ENCODE data around the gene LRCOL1. TPM values are rescaled to one million over a fixed set of nuclear protein-coding genes. Genes with fewer than 3 reads are reported as not detected.

The LRCOL1 gene
- total RNA-seq, 2 donors from 2014 or later = not detected

DNA sequence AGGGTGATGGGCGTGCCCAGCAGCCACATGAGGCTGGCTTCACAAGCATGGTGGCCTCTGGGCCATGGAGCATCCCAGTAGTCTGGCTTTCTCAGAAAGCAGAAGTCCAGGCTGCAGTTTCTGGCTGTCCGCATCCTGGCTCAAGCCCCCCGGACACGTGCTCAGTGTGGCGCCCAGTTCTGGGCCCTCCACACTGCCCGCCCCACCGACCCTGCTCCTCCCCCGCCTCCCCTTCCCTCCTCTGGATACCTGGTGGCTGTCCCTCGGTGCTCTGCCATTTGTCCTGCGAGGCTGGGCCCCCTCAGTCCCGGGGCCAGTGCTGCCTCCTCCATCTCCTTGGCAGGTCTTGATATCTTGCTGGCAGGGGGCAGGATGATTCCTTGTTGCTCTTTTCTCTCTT is 31.6 kb downstream of the LRCOL1 start:
- no peaks in the 10 kb centered on the region for H3K9me3 Mint-ChIP-seq
- DNase-seq = no peak
- TF ChIP-seq, protein P1, sequence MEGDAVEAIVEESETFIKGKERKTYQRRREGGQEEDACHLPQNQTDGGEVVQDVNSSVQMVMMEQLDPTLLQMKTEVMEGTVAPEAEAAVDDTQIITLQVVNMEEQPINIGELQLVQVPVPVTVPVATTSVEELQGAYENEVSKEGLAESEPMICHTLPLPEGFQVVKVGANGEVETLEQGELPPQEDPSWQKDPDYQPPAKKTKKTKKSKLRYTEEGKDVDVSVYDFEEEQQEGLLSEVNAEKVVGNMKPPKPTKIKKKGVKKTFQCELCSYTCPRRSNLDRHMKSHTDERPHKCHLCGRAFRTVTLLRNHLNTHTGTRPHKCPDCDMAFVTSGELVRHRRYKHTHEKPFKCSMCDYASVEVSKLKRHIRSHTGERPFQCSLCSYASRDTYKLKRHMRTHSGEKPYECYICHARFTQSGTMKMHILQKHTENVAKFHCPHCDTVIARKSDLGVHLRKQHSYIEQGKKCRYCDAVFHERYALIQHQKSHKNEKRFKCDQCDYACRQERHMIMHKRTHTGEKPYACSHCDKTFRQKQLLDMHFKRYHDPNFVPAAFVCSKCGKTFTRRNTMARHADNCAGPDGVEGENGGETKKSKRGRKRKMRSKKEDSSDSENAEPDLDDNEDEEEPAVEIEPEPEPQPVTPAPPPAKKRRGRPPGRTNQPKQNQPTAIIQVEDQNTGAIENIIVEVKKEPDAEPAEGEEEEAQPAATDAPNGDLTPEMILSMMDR (conservative IDR thresholded peaks at IDR 0.05) = no peak
- Histone ChIP-seq H3K4me1 (ENCODE audit: control insufficient read depth, insufficient read depth, low read length) (no peaks in the 10 kb centered on the region), H3K27ac (ENCODE audit: low read depth, low read length) (no peak overlapping the region), H3K4me3 (ENCODE audit: low read length) (no peak overlapping the region), H3K9me3 (ENCODE audit: control insufficient read depth, low read length) (no peaks in the 10 kb centered on the region), H3K27me3 (ENCODE audit: control insufficient read depth, insufficient read depth, low read length, poor library complexity, severe bottlenecking) (peaks cover 27% of the 10 kb centered on the region), H3K9ac (ENCODE audit: extremely low read depth, low read length, poor library complexity, severe bottlenecking) (no peak overlapping the region), H3K36me3 (ENCODE audit: control insufficient read depth, insufficient read depth, low read length) (peaks cover 9% of the 10 kb centered on the region)
- H3K4me1 Mint-ChIP-seq = peaks cover 2% of the 10 kb centered on the region
- WGBS, 2 experiments (ENCODE audit: insufficient coverage in 1 of 2, insufficient read length in 1 of 2) = 91 to 93% methylated on average over 6 to 11 of the region's 11 CpGs
- no peak overlapping the region for H3K4me3 Mint-ChIP-seq
- peaks cover 51% of the 10 kb centered on the region for H3K36me3 Mint-ChIP-seq (ENCODE audit: low read depth)
- H3K27ac Mint-ChIP-seq = no peak overlapping the region
- H3K27me3 Mint-ChIP-seq (ENCODE audit: insufficient read depth) = peaks cover 23% of the 10 kb centered on the region

- H3K4me3 ChIP-seq (ENCODE audit: low read length) = no peak overlapping the region
- no peak overlapping the region for H3K4me3 Mint-ChIP-seq
- H3K27ac Mint-ChIP-seq = no peak overlapping the region
- H3K27ac ChIP-seq (ENCODE audit: low read depth, low read length) = no peak overlapping the region
- no peaks in the 10 kb centered on the region for H3K9me3 Mint-ChIP-seq
- H3K4me1 ChIP-seq (ENCODE audit: control insufficient read depth, insufficient read depth, low read length) = no peaks in the 10 kb centered on the region
- no peaks in the 10 kb centered on the region for H3K9me3 ChIP-seq (ENCODE audit: control insufficient read depth, low read length)
- H3K9ac ChIP-seq (ENCODE audit: extremely low read depth, low read length, poor library complexity, severe bottlenecking) = no peak overlapping the region
- TF ChIP-seq, protein P1 (conservative IDR thresholded peaks at IDR 0.05) = no peak
- peaks cover 52% of the 10 kb centered on the region for H3K36me3 Mint-ChIP-seq (ENCODE audit: low read depth)
- H3K27me3 Mint-ChIP-seq (ENCODE audit: insufficient read depth) = peaks cover 20% of the 10 kb centered on the region
- 96 to 98% methylated on average over 7 to 11 of the region's 11 CpGs for WGBS, 2 experiments (ENCODE audit: insufficient coverage in 1 of 2, insufficient read length in 1 of 2)
- no peaks in the 10 kb centered on the region for H3K4me1 Mint-ChIP-seq
- peaks cover 24% of the 10 kb centered on the region for H3K27me3 ChIP-seq (ENCODE audit: control insufficient read depth, insufficient read depth, low read length, poor library complexity, severe bottlenecking)
- H3K36me3 ChIP-seq (ENCODE audit: control insufficient read depth, insufficient read depth, low read length) = peaks cover 10% of the 10 kb centered on the region
- DNase-seq = no peak
These were observed 32.3 kb downstream of the LRCOL1 start for GRCh38 chr12:132578118-132578517.

DNA sequence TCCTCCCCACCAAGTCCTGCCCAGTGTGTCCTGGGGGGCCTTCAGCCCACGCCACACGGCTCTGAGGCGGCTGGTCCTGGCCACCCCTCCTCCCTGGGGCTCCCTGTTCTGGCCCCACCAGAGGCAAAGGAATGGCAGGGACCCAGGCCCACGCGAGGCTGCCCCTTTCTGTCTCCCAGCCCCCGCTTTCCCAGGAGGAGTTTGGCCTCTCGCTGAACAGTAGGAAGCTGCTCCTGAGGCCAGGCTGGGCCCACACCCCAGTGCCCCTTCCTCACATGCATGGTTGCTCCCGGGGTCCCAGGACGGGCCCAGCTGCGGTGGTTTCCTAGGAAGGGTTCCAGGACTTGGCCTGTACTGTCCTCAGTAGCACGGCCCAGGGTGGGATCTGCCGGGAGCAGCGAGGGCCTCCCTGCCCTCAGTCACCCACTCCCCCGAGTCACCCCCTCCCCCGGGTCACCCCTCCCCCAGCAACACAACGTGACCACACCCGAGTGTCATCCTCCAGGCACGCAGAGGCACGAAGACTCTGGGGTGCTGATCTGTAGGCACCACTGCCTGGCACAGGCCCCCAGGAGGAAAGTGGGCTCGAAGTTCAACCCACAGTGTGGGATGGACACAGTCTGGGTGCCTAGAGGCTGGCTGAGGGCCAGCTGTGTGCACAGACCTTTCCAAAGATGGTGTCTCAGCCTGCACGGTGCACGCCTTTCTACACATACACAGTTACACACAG is 33.0 kb downstream of the LRCOL1 start:
- Histone ChIP-seq H3K27ac (ENCODE audit: low read depth, low read length) (no peak overlapping the region), H3K9me3 (ENCODE audit: control insufficient read depth, low read length) (no peaks in the 10 kb centered on the region), H3K9ac (ENCODE audit: extremely low read depth, low read length, poor library complexity, severe bottlenecking) (no peak overlapping the region), H3K4me1 (ENCODE audit: control insufficient read depth, insufficient read depth, low read length) (no peaks in the 10 kb centered on the region), H3K4me3 (ENCODE audit: low read length) (no peak overlapping the region), H3K27me3 (ENCODE audit: control insufficient read depth, insufficient read depth, low read length, poor library complexity, severe bottlenecking) (peaks cover 17% of the 10 kb centered on the region), H3K36me3 (ENCODE audit: control insufficient read depth, insufficient read depth, low read length) (peaks cover 17% of the 10 kb centered on the region)
- H3K27ac Mint-ChIP-seq = no peak overlapping the region
- H3K27me3 Mint-ChIP-seq (ENCODE audit: insufficient read depth) = peaks cover 16% of the 10 kb centered on the region
- H3K4me3 Mint-ChIP-seq = no peak overlapping the region
- no peaks in the 10 kb centered on the region for H3K9me3 Mint-ChIP-seq
- no peak for DNase-seq
- H3K36me3 Mint-ChIP-seq (ENCODE audit: low read depth) = peaks cover 53% of the 10 kb centered on the region
- 90 to 92% methylated on average over 13 to 21 of the region's 22 CpGs for WGBS, 2 experiments (ENCODE audit: insufficient coverage in 1 of 2, insufficient read length in 1 of 2)
- TF ChIP-seq, protein P1 (conservative IDR thresholded peaks at IDR 0.05) = no peak
- no peaks in the 10 kb centered on the region for H3K4me1 Mint-ChIP-seq

Data from endodermal cell (in vitro differentiated cells).